SK-N-MC (cell line): ENCODE measurements around the gene MTCH1.
"Not testable (repeated sequence)": the region's sequence is repeated elsewhere in the genome, so short reads cannot be mapped to it uniquely, and the experiment has no call there.

Experiments
- DNase-seq: peaks from one replicate; pipeline ENCODE4 v3.0.0-alpha.2; 2011; ENCODE audit warnings: low read depth, low spot score
- H3K27ac ChIP-seq: fragments of 200-600 bp; sonication (generic); 2 replicates; pipeline ENCODE4 v1.5.1; 2016; ENCODE audit warnings: mixed run types
- H3K36me3 ChIP-seq: fragments of 200-600 bp; sonication (generic); 2 replicates; pipeline ENCODE4 v1.6.1; 2017; ENCODE audit warnings: antibody characterized with exemption, low read length, mixed read lengths; ENCODE audit not compliant: insufficient read depth
- H3K4me3 ChIP-seq: fragments of 200-600 bp; sonication (generic); 2 replicates; pipeline ENCODE4 v1.5.1; 2016
- H3K9ac ChIP-seq: fragments of 200-600 bp; sonication (generic); 2 replicates; pipeline ENCODE4 v1.8.0; 2017; ENCODE audit warnings: mixed run types, mixed read lengths; ENCODE audit not compliant: insufficient read length
- H3K9me3 ChIP-seq: fragments of 200-600 bp; sonication (generic); 2 replicates; pipeline ENCODE4 v1.6.1; 2017; ENCODE audit warnings: low read depth, mild to moderate bottlenecking, antibody characterized with exemption, low read length, moderate library complexity, mixed read lengths
- EZH2 ChIP-seq: fragments of 200-600 bp; sonication (generic); IDR thresholded peaks from one replicate; pipeline ENCODE4 v1.6.1; 2017; ENCODE audit warnings: antibody characterized with exemption
- FOXP2 ChIP-seq: optimal IDR thresholded peaks from 2 replicates; pipeline ENCODE3; 2011; ENCODE audit warnings: mild to moderate bottlenecking, moderate library complexity; ENCODE audit not compliant: insufficient read depth; ENCODE audit errors: extremely low read length, control extremely low read depth
- POLR2AphosphoS5 ChIP-seq: IDR thresholded peaks from 2 replicates; pipeline ENCODE4 v1.6.1; 2012; ENCODE audit warnings: mild to moderate bottlenecking, low read depth, low read length, borderline replicate concordance

The MTCH1 gene

GRCh38 chr6:36949636-36950035, 36.4 kb downstream of the MTCH1 start:
- no peak for DNase-seq
- no peak overlapping the region for H3K4me3 ChIP-seq
- H3K9me3 ChIP-seq, result no peaks in the 10 kb centered on the region
- TF ChIP-seq POLR2AphosphoS5, result no peak
- no peak for TF ChIP-seq EZH2
- no peak for TF ChIP-seq FOXP2
- H3K36me3 ChIP-seq, result no peaks in the 10 kb centered on the region
- no peak overlapping the region for H3K9ac ChIP-seq
- no peak overlapping the region for H3K27ac ChIP-seq

GRCh38 chr6:36949076-36949475, 36.9 kb downstream of the MTCH1 start:
- H3K36me3 ChIP-seq, H3K9ac ChIP-seq, H3K27ac ChIP-seq, DNase-seq, H3K9me3 ChIP-seq, H3K4me3 ChIP-seq: not testable (repeated sequence)

- TF ChIP-seq EZH2, result no peak
- no peak for TF ChIP-seq FOXP2
- no peak for TF ChIP-seq POLR2AphosphoS5
- no peaks in the 10 kb centered on the region for H3K36me3 ChIP-seq
- H3K9me3 ChIP-seq, result no peaks in the 10 kb centered on the region
- H3K4me3 ChIP-seq, result no peak overlapping the region
- DNase-seq, result no peak
- H3K9ac ChIP-seq, result no peak overlapping the region
- no peak overlapping the region for H3K27ac ChIP-seq
Observed at GRCh38 chr6:36947570-36948351, 38.2 kb downstream of the MTCH1 start.

GRCh38 chr6:36946526-36946925, 39.5 kb downstream of the MTCH1 start:
- no peak for DNase-seq
- Histone ChIP-seq H3K27ac (no peak overlapping the region), H3K36me3 (no peaks in the 10 kb centered on the region), H3K9me3 (no peaks in the 10 kb centered on the region), H3K9ac (no peak overlapping the region), H3K4me3 (no peak overlapping the region)
- no peak for TF ChIP-seq EZH2
- no peak for TF ChIP-seq FOXP2
- TF ChIP-seq POLR2AphosphoS5, result no peak

GRCh38 chr6:36945301-36945700, 40.7 kb downstream of the MTCH1 start:
- no peaks in the 10 kb centered on the region for H3K9me3 ChIP-seq
- no peak overlapping the region for H3K27ac ChIP-seq
- H3K4me3 ChIP-seq, result no peak overlapping the region
- H3K9ac ChIP-seq, result no peak overlapping the region
- no peaks in the 10 kb centered on the region for H3K36me3 ChIP-seq
- no peak for DNase-seq
- no peak for TF ChIP-seq EZH2
- TF ChIP-seq POLR2AphosphoS5, result no peak
- no peak for TF ChIP-seq FOXP2

- Histone ChIP-seq H3K9me3 (no peaks in the 10 kb centered on the region), H3K4me3 (no peak overlapping the region), H3K9ac (no peak overlapping the region), H3K36me3 (no peaks in the 10 kb centered on the region), H3K27ac (no peak overlapping the region)
- DNase-seq, result no peak
- TF ChIP-seq FOXP2 (no peak), POLR2AphosphoS5 (no peak), EZH2 (no peak)
Observed at GRCh38 chr6:36944650-36945049, 41.3 kb downstream of the MTCH1 start.

- not testable (repeated sequence) for H3K27ac ChIP-seq, H3K36me3 ChIP-seq, H3K4me3 ChIP-seq, H3K9ac ChIP-seq, H3K9me3 ChIP-seq, DNase-seq
Observed at GRCh38 chr6:36942329-36942728, 43.7 kb downstream of the MTCH1 start.

- not testable (repeated sequence) for H3K36me3 ChIP-seq, H3K4me3 ChIP-seq, H3K9ac ChIP-seq, H3K27ac ChIP-seq, H3K9me3 ChIP-seq, DNase-seq
Observed at GRCh38 chr6:36941561-36941960, 44.4 kb downstream of the MTCH1 start.

- Histone ChIP-seq H3K27ac (no peak overlapping the region), H3K9ac (no peak overlapping the region), H3K9me3 (no peaks in the 10 kb centered on the region), H3K4me3 (no peak overlapping the region), H3K36me3 (no peaks in the 10 kb centered on the region)
- TF ChIP-seq FOXP2 (no peak), EZH2 (no peak), POLR2AphosphoS5 (no peak)
- no peak for DNase-seq
Observed at GRCh38 chr6:36940027-36940426, 46.0 kb downstream of the MTCH1 start.

GRCh38 chr6:36939005-36939404, 47.0 kb downstream of the MTCH1 start:
- not testable (repeated sequence) for H3K27ac ChIP-seq, H3K36me3 ChIP-seq, DNase-seq, H3K9ac ChIP-seq, H3K9me3 ChIP-seq, H3K4me3 ChIP-seq
